ENCODE results near the gene GPR139. TPM values are rescaled to one million over a fixed set of nuclear protein-coding genes. Genes with fewer than 3 reads are reported as not detected.

Gene GPR139
- total RNA-seq, 1 experiment from 2014 or later = 0.22 TPM

GRCh38 chr16:20023190-20023589, 50.5 kb downstream of the GPR139 start:
- no peak overlapping the region for H3K4ac ChIP-seq (ENCODE audit: low read depth, low read length)
- H3K9ac ChIP-seq (ENCODE audit: extremely low read depth, insufficient read length, low read length) = no peak overlapping the region
- H2BK12ac ChIP-seq (ENCODE audit: insufficient read length, low read depth, low read length) = no peak overlapping the region
- no peak overlapping the region for H2BK120ac ChIP-seq (ENCODE audit: low read depth, low read length, poor library complexity, severe bottlenecking)
- no peaks in the 10 kb centered on the region for H3K36me3 Mint-ChIP-seq (ENCODE audit: insufficient read depth in 1 of 3, low read depth in 3 of 3)
- no peak overlapping the region for H2AFZ ChIP-seq (ENCODE audit: low read length)
- DNase-seq = no peak
- H3K27ac ChIP-seq (ENCODE audit: insufficient read length, low read depth, low read length) = no peak overlapping the region
- no peak overlapping the region for H4K5ac ChIP-seq (ENCODE audit: insufficient read length, low read depth, low read length)
- no peaks in the 10 kb centered on the region for H3K79me1 ChIP-seq (ENCODE audit: insufficient read depth, low read depth, low read length, poor library complexity, severe bottlenecking)
- no peak overlapping the region for H3K4me3 Mint-ChIP-seq
- no peak overlapping the region for H3K56ac ChIP-seq (ENCODE audit: insufficient read length, low read depth, low read length)
- H4K91ac ChIP-seq (ENCODE audit: insufficient read length, low read depth, low read length) = no peak overlapping the region
- H3T11ph ChIP-seq (ENCODE audit: low read length) = no peak overlapping the region
- no peak overlapping the region for H2AK5ac ChIP-seq (ENCODE audit: insufficient read length, low read length)
- H3K4me1 ChIP-seq (ENCODE audit: insufficient read depth, low read length) = no peaks in the 10 kb centered on the region
- H3K4me2 ChIP-seq (ENCODE audit: insufficient read depth, insufficient read length, low read length) = no peak overlapping the region
- no peaks in the 10 kb centered on the region for H4K20me1 ChIP-seq (ENCODE audit: control insufficient read depth, insufficient read depth, insufficient read length)
- H3K79me2 ChIP-seq (ENCODE audit: insufficient read depth, low read length) = no peaks in the 10 kb centered on the region
- peaks cover 20% of the 10 kb centered on the region for H3K27me3 Mint-ChIP-seq (ENCODE audit: low read depth)
- no peak overlapping the region for H3K23ac ChIP-seq (ENCODE audit: insufficient read length, low read depth, low read length)
- no peak overlapping the region for H2BK5ac ChIP-seq (ENCODE audit: insufficient read length, low read length)
- no peak overlapping the region for H4K8ac ChIP-seq (replicated peaks; ENCODE audit: insufficient read length, low read depth, low read length)
- no peaks in the 10 kb centered on the region; a peak in 1 of 5 replicates for H3K9me3 Mint-ChIP-seq
- no CpG with 5 or more reads among the region's 1 CpG for WGBS (ENCODE audit: extremely low coverage, insufficient read length, low lambda C conversion rate)
- H3K9me3 ChIP-seq (ENCODE audit: control insufficient read depth, low read depth, low read length) = no peaks in the 10 kb centered on the region
- no peak overlapping the region for H2BK20ac ChIP-seq (ENCODE audit: low read depth, low read length, poor library complexity, severe bottlenecking)
- H2BK15ac ChIP-seq (ENCODE audit: low read depth, low read length) = no peak overlapping the region
- no peaks in the 10 kb centered on the region for H3K23me2 ChIP-seq (ENCODE audit: insufficient read length, low read depth, low read length, poor library complexity, severe bottlenecking)
- H3K4me1 Mint-ChIP-seq = no peaks in the 10 kb centered on the region
- H3K27me3 ChIP-seq (ENCODE audit: insufficient read depth, low read length) = no peaks in the 10 kb centered on the region
- H3K27ac Mint-ChIP-seq = no peak overlapping the region
- no peak overlapping the region for H3K18ac ChIP-seq (ENCODE audit: insufficient read length, low read depth, low read length)
- TF ChIP-seq CTCF (conservative IDR thresholded peaks at IDR 0.05) = no peak
- H3K14ac ChIP-seq (ENCODE audit: insufficient read depth, low read length) = no peak overlapping the region

All from H9 (cell line).